ENCODE results near the gene TUSC1. TPM values are rescaled to one million over a fixed set of nuclear protein-coding genes. Genes with fewer than 3 reads are reported as not detected.

TUSC1 gene
- total RNA-seq, 1 experiment from 2014 or later = not detected

DNA sequence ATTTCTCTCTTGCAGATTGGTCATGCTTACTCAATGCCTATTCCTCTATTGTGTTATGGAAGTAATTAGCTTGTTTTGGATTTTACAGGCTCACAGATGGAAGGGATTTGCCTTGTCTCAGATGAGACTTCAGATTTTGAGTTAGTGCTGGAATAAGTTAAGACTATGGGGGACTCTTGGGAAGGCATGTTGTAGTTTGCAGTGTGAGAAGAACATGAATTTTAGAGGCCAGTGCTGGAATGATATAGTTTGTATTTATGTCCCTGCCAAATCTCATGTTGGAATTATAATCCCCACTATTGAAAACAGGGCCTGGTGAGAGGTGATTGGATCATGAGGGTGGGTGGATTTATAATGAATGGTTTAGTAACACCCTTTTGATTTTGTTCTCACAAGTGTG, 6.1 kb upstream of the TUSC1 start:
- no peak overlapping the region for H3K56ac ChIP-seq (ENCODE audit: insufficient read length, low read depth, low read length)
- H2BK12ac ChIP-seq (ENCODE audit: insufficient read length, low read depth, low read length) = no peak overlapping the region
- H3K79me1 ChIP-seq (ENCODE audit: insufficient read depth, low read depth, low read length, poor library complexity, severe bottlenecking) = no peaks in the 10 kb centered on the region
- no peaks in the 10 kb centered on the region for H3K23me2 ChIP-seq (ENCODE audit: insufficient read length, low read depth, low read length, poor library complexity, severe bottlenecking)
- no peaks in the 10 kb centered on the region for H4K20me1 ChIP-seq (ENCODE audit: control insufficient read depth, insufficient read depth, insufficient read length)
- no peak overlapping the region for H3K4me2 ChIP-seq (ENCODE audit: insufficient read depth, insufficient read length, low read length)
- no peak overlapping the region for H3K9ac ChIP-seq (ENCODE audit: extremely low read depth, insufficient read length, low read length)
- H2BK20ac ChIP-seq (ENCODE audit: low read depth, low read length, poor library complexity, severe bottlenecking) = no peak overlapping the region
- no peak overlapping the region for H4K91ac ChIP-seq (ENCODE audit: insufficient read length, low read depth, low read length)
- H3K79me2 ChIP-seq (ENCODE audit: insufficient read depth, low read length) = no peaks in the 10 kb centered on the region
- H3K18ac ChIP-seq (ENCODE audit: insufficient read length, low read depth, low read length) = no peak overlapping the region
- H3K36me3 Mint-ChIP-seq (ENCODE audit: insufficient read depth in 1 of 3, low read depth in 3 of 3) = peaks cover 2 to 5% (median 5%) of the 10 kb centered on the region in 3 experiments; a peak in 2 of 7 replicates
- H3K23ac ChIP-seq (ENCODE audit: insufficient read length, low read depth, low read length) = no peak overlapping the region
- no peak overlapping the region for H3K14ac ChIP-seq (ENCODE audit: insufficient read depth, low read length)
- H2BK5ac ChIP-seq (ENCODE audit: insufficient read length, low read length) = no peak overlapping the region
- H3K27me3 Mint-ChIP-seq (ENCODE audit: low read depth) = no peaks in the 10 kb centered on the region
- no peaks in the 10 kb centered on the region for H3K9me3 ChIP-seq (ENCODE audit: control insufficient read depth, low read depth, low read length)
- no peak for DNase-seq
- H3K27me3 ChIP-seq (ENCODE audit: insufficient read depth, low read length) = no peaks in the 10 kb centered on the region
- H3K4me1 Mint-ChIP-seq = no peaks in the 10 kb centered on the region
- H3K4me3 Mint-ChIP-seq = no peak overlapping the region
- H2AK5ac ChIP-seq (ENCODE audit: insufficient read length, low read length) = no peak overlapping the region
- TF ChIP-seq, protein P1, sequence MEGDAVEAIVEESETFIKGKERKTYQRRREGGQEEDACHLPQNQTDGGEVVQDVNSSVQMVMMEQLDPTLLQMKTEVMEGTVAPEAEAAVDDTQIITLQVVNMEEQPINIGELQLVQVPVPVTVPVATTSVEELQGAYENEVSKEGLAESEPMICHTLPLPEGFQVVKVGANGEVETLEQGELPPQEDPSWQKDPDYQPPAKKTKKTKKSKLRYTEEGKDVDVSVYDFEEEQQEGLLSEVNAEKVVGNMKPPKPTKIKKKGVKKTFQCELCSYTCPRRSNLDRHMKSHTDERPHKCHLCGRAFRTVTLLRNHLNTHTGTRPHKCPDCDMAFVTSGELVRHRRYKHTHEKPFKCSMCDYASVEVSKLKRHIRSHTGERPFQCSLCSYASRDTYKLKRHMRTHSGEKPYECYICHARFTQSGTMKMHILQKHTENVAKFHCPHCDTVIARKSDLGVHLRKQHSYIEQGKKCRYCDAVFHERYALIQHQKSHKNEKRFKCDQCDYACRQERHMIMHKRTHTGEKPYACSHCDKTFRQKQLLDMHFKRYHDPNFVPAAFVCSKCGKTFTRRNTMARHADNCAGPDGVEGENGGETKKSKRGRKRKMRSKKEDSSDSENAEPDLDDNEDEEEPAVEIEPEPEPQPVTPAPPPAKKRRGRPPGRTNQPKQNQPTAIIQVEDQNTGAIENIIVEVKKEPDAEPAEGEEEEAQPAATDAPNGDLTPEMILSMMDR (conservative IDR thresholded peaks at IDR 0.05) = no peak
- H2BK120ac ChIP-seq (ENCODE audit: low read depth, low read length, poor library complexity, severe bottlenecking) = no peak overlapping the region
- H2AFZ ChIP-seq (ENCODE audit: low read length) = no peak overlapping the region
- no peak overlapping the region for H4K8ac ChIP-seq (replicated peaks; ENCODE audit: insufficient read length, low read depth, low read length)
- no peak overlapping the region for H3K27ac Mint-ChIP-seq
- H2BK15ac ChIP-seq (ENCODE audit: low read depth, low read length) = no peak overlapping the region
- H4K5ac ChIP-seq (ENCODE audit: insufficient read length, low read depth, low read length) = no peak overlapping the region
- H3K27ac ChIP-seq (ENCODE audit: insufficient read length, low read depth, low read length) = no peak overlapping the region
- no peaks in the 10 kb centered on the region for H3K4me1 ChIP-seq (ENCODE audit: insufficient read depth, low read length)
- H3K9me3 Mint-ChIP-seq = peaks cover 0 to 5% of the 10 kb centered on the region in 2 experiments; a peak in 3 of 5 replicates
- H3T11ph ChIP-seq (ENCODE audit: low read length) = no peak overlapping the region
- H3K4ac ChIP-seq (ENCODE audit: low read depth, low read length) = no peak overlapping the region

Data from H9 (cell line).